Measurements from ENCODE around the gene ARHGAP15.
"Not testable (repeated sequence)": the region's sequence is repeated elsewhere in the genome, so short reads cannot be mapped to it uniquely, and the experiment has no call there.

ARHGAP15 gene

GRCh38 chr2:143514413-143514812 lies 385.2 kb downstream of the ARHGAP15 start:
- in situ Hi-C loops (cut with MboI; ENCODE audit: low sequenced_read_pairs), result no loop called here

- in situ Hi-C loops (cut with MboI; ENCODE audit: low sequenced_read_pairs), result no loop called here
Measured at GRCh38 chr2:143515318-143515717, 386.1 kb downstream of the ARHGAP15 start.

- in situ Hi-C loops (cut with MboI; ENCODE audit: low sequenced_read_pairs), result no loop called here
Measured at GRCh38 chr2:143519521-143519920, 390.3 kb downstream of the ARHGAP15 start.

- in situ Hi-C loops (cut with MboI; ENCODE audit: low sequenced_read_pairs), result no loop called here
Measured at GRCh38 chr2:143521396-143521795, 392.2 kb downstream of the ARHGAP15 start.

- in situ Hi-C loops (cut with MboI; ENCODE audit: low sequenced_read_pairs), result no loop called here
Measured at GRCh38 chr2:143522699-143523098, 393.5 kb downstream of the ARHGAP15 start.

GRCh38 chr2:143524119-143524553 lies 394.9 kb downstream of the ARHGAP15 start:
- in situ Hi-C loops (cut with MboI; ENCODE audit: low sequenced_read_pairs), result no loop called here

- in situ Hi-C loops (cut with MboI; ENCODE audit: low sequenced_read_pairs), result no loop called here
Measured at GRCh38 chr2:143524559-143525401, 395.6 kb downstream of the ARHGAP15 start.

- in situ Hi-C loops (cut with MboI; ENCODE audit: low sequenced_read_pairs), result no loop called here
Measured at GRCh38 chr2:143525402-143525860, 396.2 kb downstream of the ARHGAP15 start.

GRCh38 chr2:143526498-143526897 lies 397.3 kb downstream of the ARHGAP15 start:
- in situ Hi-C loops (cut with MboI; ENCODE audit: low sequenced_read_pairs), result no loop called here

- in situ Hi-C loops (cut with MboI; ENCODE audit: low sequenced_read_pairs), result no loop called here
Measured at GRCh38 chr2:143528021-143528420, 398.8 kb downstream of the ARHGAP15 start.

- in situ Hi-C loops (cut with MboI; ENCODE audit: low sequenced_read_pairs), result no loop called here
Measured at GRCh38 chr2:143529118-143529720, 400.0 kb downstream of the ARHGAP15 start.

- in situ Hi-C loops (cut with MboI; ENCODE audit: low sequenced_read_pairs), result no loop called here
Measured at GRCh38 chr2:143530758-143531157, 401.5 kb downstream of the ARHGAP15 start.

GRCh38 chr2:143532061-143532460 lies 402.8 kb downstream of the ARHGAP15 start:
- in situ Hi-C loops (cut with MboI; ENCODE audit: low sequenced_read_pairs), result no loop called here

- in situ Hi-C loops (cut with MboI; ENCODE audit: low sequenced_read_pairs), result no loop called here
Measured at GRCh38 chr2:143533846-143534245, 404.6 kb downstream of the ARHGAP15 start.

- in situ Hi-C loops (cut with MboI; ENCODE audit: low sequenced_read_pairs), result no loop called here
Measured at GRCh38 chr2:143535802-143536201, 406.6 kb downstream of the ARHGAP15 start.

GRCh38 chr2:143541899-143542298 lies 412.7 kb downstream of the ARHGAP15 start:
- in situ Hi-C loops (cut with MboI; ENCODE audit: low sequenced_read_pairs), result not testable (repeated sequence)

GRCh38 chr2:143545059-143545948 lies 416.1 kb downstream of the ARHGAP15 start:
- in situ Hi-C loops (cut with MboI; ENCODE audit: low sequenced_read_pairs), result no loop called here

- in situ Hi-C loops (cut with MboI; ENCODE audit: low sequenced_read_pairs), result no loop called here
Measured at GRCh38 chr2:143545949-143546255, 416.7 kb downstream of the ARHGAP15 start.

- in situ Hi-C loops (cut with MboI; ENCODE audit: low sequenced_read_pairs), result no loop called here
Measured at GRCh38 chr2:143548032-143548431, 418.8 kb downstream of the ARHGAP15 start.

GRCh38 chr2:143550500-143550899 lies 421.3 kb downstream of the ARHGAP15 start:
- in situ Hi-C loops (cut with MboI; ENCODE audit: low sequenced_read_pairs), result no loop called here

GRCh38 chr2:143551971-143552650 lies 422.9 kb downstream of the ARHGAP15 start:
- in situ Hi-C loops (cut with MboI; ENCODE audit: low sequenced_read_pairs), result no loop called here
